Activated CD4-positive, alpha-beta memory T cell treated with anti-CD3 and anti-CD28 coated beads, Interleukin-2, amount 10 ng/mL, durations not matched to agents 7 days and 5 days (primary cell): ENCODE measurements around the gene HIP1R. TPM values are rescaled to one million over a fixed set of nuclear protein-coding genes. Genes with fewer than 3 reads are reported as not detected.
"Not testable (repeated sequence)": the region's sequence is repeated elsewhere in the genome, so short reads cannot be mapped to it uniquely, and the experiment has no call there.

Source experiments
- CTCF ChIA-PET: fragments of 350-600 bp; sonication (Branson Sonifier 250); formaldehyde crosslinking; loops from one replicate; lab custom pipeline; 2021; ENCODE audit warnings: antibody characterized with exemption, inconsistent platforms; lab: Charles Lee
- POLR2A ChIA-PET: fragments of 350-600 bp; sonication (Branson Sonifier 250); formaldehyde crosslinking; loops from one replicate; lab custom pipeline; 2021; ENCODE audit warnings: antibody characterized with exemption; lab: Charles Lee
- DNase-seq: peaks from one replicate; pipeline ENCODE4 v3.0.0-alpha.2; 2020
- H3K27ac Mint-ChIP-seq: one replicate; pipeline ENCODE4 v1.8.0; 2021; ENCODE audit warnings: mild to moderate bottlenecking, mixed read lengths
- H3K27me3 Mint-ChIP-seq: one replicate; pipeline ENCODE4 v1.8.0; 2021; ENCODE audit warnings: mixed read lengths
- H3K36me3 Mint-ChIP-seq: one replicate; pipeline ENCODE4 v1.8.0; 2021; ENCODE audit warnings: low read depth, mixed read lengths
- H3K4me1 Mint-ChIP-seq: one replicate; pipeline ENCODE4 v1.8.0; 2021; ENCODE audit warnings: mixed read lengths
- H3K4me3 Mint-ChIP-seq: one replicate; pipeline ENCODE4 v1.8.0; 2021; ENCODE audit warnings: mild to moderate bottlenecking, mixed read lengths
- H3K9me3 Mint-ChIP-seq: one replicate; pipeline ENCODE4 v1.8.0; 2021; ENCODE audit warnings: mixed read lengths
- total RNA-seq, 2 experiments: library from RNA; stranded (reverse); gene quantifications; one replicate each; pipeline ENCODE4 v1.2.3, GENCODE V29; 2021

Gene HIP1R
- total RNA-seq, 2 experiments from 2014 or later: 23.4 to 24.7 TPM

DNA sequence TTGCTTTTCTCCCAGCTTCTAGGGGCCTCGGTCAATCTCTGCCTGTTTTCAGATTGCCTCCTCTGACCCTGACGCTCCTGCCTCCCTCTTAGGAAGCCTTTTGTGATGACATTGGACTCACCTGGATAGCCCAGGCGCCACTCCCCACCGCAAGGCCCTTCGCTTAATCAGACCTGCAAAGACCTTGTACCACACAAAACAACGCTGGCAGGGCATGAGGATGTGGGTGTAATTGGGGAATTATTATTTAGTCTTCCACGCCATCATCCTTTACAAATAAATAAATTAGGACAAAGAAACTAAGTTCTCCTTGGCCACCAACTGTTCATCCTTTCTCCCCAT, 68.4 kb downstream of the HIP1R start:
- Mint-ChIP-seq H3K4me1 (peaks cover 32% of the 10 kb centered on the region), H3K27ac (no peak overlapping the region), H3K27me3 (peaks cover 13% of the 10 kb centered on the region), H3K9me3 (no peaks in the 10 kb centered on the region), H3K36me3 (no peaks in the 10 kb centered on the region), H3K4me3 (no peak overlapping the region)
- ChIA-PET CTCF (interaction anchor here (0.6 kb wide), 1 partner anchor 360 kb away, joined by 4 read pairs; no protein-coding TSS in a partner anchor), POLR2A (interaction anchor here (9.8 kb wide), 1 partner anchor 19 kb away, joined by 136 read pairs; no protein-coding TSS in a partner anchor)
- DNase-seq: no peak

DNA sequence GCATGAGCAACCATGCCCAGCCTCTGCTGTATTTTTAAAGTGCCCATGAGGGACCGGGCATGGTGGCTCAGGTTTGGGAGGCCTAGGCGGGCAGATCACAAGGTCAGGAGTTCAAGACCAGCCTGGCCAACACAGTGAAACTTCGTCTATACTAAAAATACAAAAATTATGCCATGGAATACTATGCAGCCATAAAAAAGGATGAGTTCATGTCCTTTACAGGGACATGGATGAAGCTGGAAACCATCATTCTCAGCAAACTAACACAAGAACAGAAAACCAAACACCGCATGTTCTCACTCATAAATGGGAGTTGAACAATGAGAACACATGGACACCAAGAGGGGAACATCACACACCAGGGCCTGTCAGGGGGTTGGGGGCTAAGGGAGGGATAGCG, 70.0 kb downstream of the HIP1R start:
- H3K4me3 Mint-ChIP-seq, CTCF ChIA-PET, H3K27ac Mint-ChIP-seq, POLR2A ChIA-PET, H3K9me3 Mint-ChIP-seq, DNase-seq, H3K36me3 Mint-ChIP-seq: not testable (repeated sequence)
- peaks cover 16% of the 10 kb centered on the region for H3K4me1 Mint-ChIP-seq
- peaks cover 21% of the 10 kb centered on the region for H3K27me3 Mint-ChIP-seq

DNA sequence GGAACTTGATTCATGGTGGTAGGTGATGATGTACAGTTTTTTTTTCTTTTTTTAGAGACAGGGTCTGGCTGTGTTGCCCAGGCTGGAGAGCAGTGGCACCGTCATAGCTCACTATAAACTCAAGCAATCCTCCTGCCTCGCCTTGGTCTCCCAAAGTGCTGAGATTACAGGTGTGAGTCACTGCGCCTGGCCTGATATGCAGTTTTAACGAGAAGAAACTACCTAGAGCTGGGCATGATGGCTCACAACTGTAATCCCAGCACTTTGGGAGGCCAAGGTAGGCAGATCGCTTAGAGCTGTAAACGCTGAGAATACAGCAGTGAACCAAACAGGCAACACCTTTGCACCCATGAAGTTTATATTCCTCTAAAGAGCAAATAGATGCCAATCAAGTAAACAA, 73.7 kb downstream of the HIP1R start:
- ChIA-PET POLR2A (interaction anchor here (1.0 to 1.4 kb wide), 2 partner anchors 10 to 35 kb away, joined by 3 to 4 read pairs; no protein-coding TSS in a partner anchor), CTCF (no interaction called here)
- Mint-ChIP-seq H3K4me1 (no peaks in the 10 kb centered on the region), H3K4me3 (no peak overlapping the region), H3K27me3 (peaks cover 13% of the 10 kb centered on the region), H3K9me3 (no peaks in the 10 kb centered on the region), H3K27ac (no peak overlapping the region), H3K36me3 (no peaks in the 10 kb centered on the region)
- no peak for DNase-seq

DNA sequence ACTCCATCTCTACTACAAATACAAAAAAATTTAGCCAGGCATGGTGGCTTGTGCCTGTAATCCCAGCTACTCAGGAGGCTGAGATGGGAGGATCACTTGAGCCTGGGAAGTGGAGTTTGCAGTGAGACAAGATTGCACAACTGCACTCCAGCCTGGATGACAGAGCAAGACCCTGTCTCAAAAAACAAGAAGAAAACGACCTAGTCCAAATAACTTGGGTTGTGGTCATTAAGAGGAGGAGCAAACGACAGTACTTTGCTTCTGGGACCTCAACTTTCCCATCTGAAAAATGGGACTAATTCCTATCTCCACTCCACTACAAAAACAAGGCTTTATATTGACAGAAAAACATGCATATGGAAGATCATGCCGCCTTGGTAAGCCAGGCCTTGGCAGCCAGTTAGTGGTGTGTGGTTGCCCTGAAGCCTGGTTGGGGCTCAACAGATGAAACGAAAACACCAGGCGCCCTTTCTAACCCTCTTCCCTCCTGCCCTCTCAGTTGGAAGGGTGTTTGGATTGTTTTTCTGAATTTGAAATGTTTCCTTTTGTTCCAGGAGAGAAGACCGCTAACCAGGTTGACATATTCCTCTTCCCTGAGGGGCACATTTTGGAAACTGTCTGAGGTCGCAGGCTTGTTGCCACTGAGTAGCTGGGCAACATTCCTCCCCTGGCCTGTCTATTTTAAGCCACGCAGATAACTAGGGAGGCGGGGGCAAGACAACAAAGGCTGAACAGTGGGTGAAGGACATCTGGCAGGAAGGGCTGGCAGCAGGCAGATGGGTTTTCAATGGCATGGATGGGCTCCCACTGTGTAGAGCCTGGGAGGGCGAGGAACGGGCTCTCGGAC, 74.4 kb downstream of the HIP1R start:
- ChIA-PET CTCF (no interaction called here), POLR2A (interaction anchor here (1.4 kb wide), 1 partner anchor 11 kb away, joined by 4 read pairs; no protein-coding TSS in a partner anchor)
- Mint-ChIP-seq H3K27me3 (peaks cover 14% of the 10 kb centered on the region), H3K36me3 (no peaks in the 10 kb centered on the region), H3K4me3 (no peak overlapping the region), H3K4me1 (no peaks in the 10 kb centered on the region), H3K27ac (no peak overlapping the region), H3K9me3 (peaks cover 2% of the 10 kb centered on the region)
- no peak for DNase-seq

Other genes with a start within 250 kb of the HIP1R start
- gene HCAR2, start 132.1 kb upstream of the HIP1R start, total RNA-seq: not detected
- gene HCAR3, start 118.6 kb upstream of the HIP1R start, total RNA-seq: not detected
- under 1 TPM; 0.28 to 0.30 TPM for gene HCAR1, start 104.6 kb upstream of the HIP1R start, total RNA-seq
- 10 to 100 TPM; 52.5 to 55.9 TPM for gene DENR, start 82.6 kb upstream of the HIP1R start, total RNA-seq
- under 1 TPM; 0.40 to 0.48 TPM for gene CCDC62, start 60.9 kb upstream of the HIP1R start, total RNA-seq
- 10 to 100 TPM; 27.1 to 27.7 TPM for gene VPS37B, start 60.7 kb downstream of the HIP1R start, total RNA-seq
- gene ABCB9, start 131.0 kb downstream of the HIP1R start, total RNA-seq: 1 to 10 TPM; 3.2 to 3.3 TPM
- 10 to 100 TPM; 24.7 to 25.4 TPM for gene OGFOD2, start 139.8 kb downstream of the HIP1R start, total RNA-seq
- gene ARL6IP4, start 145.2 kb downstream of the HIP1R start, total RNA-seq: 100 to 1,000 TPM; 166 to 175 TPM